Dermis microvascular lymphatic vessel endothelial cell (primary cell): ENCODE measurements around the gene AADAC. TPM values are rescaled to one million over a fixed set of nuclear protein-coding genes. Genes with fewer than 3 reads are reported as not detected.
"Not testable (repeated sequence)": the region's sequence is repeated elsewhere in the genome, so short reads cannot be mapped to it uniquely, and the experiment has no call there.

ENCODE experiments used
- DNase-seq, 2 donors: peaks; one replicate each; pipeline versions ENCODE4 v3.0.0 to v3.0.0-alpha.2; 2010; ENCODE audit warnings: low read depth in 2 of 2
- total RNA-seq: library from RNA; depleted of rRNA; stranded (reverse); fragments of >200 nt; gene quantifications from 2 replicates; pipeline ENCODE4 v1.2.1, GENCODE V29; 2014

The AADAC gene
- under 0.01 and 0.13 TPM in 2 replicates for total RNA-seq

- no peak for DNase-seq
Measured at GRCh38 chr3:151813799-151814198, at the start of gene AADAC. TSS of gene AADAC (plus strand) at chr3:151814116. CDS start at chr3:151814163, 47 bp downstream.

GRCh38 chr3:151764699-151765098, 49.2 kb upstream of the AADAC start:
- DNase-seq = not testable (repeated sequence)

GRCh38 chr3:151765685-151766084, 48.2 kb upstream of the AADAC start:
- DNase-seq = peak; percentile 21 to 70

- peak; percentile 61 to 94 for DNase-seq
Measured at GRCh38 chr3:151766454-151766853, 47.5 kb upstream of the AADAC start.

- peak in 1 of 2 donors; percentile 12 for DNase-seq
Measured at GRCh38 chr3:151768393-151768930, 45.5 kb upstream of the AADAC start.

GRCh38 chr3:151769175-151769574, 44.7 kb upstream of the AADAC start:
- DNase-seq = peak in 1 of 2 donors; percentile 68

GRCh38 chr3:151770956-151771355, 43.0 kb upstream of the AADAC start:
- DNase-seq = peak in 1 of 2 donors; percentile 82

- DNase-seq = no peak
Measured at GRCh38 chr3:151772825-151773480, 41.0 kb upstream of the AADAC start.

- no peak for DNase-seq
Measured at GRCh38 chr3:151774235-151774634, 39.7 kb upstream of the AADAC start.

- no peak for DNase-seq
Measured at GRCh38 chr3:151774910-151775309, 39.0 kb upstream of the AADAC start.

GRCh38 chr3:151775314-151776258, 38.3 kb upstream of the AADAC start:
- DNase-seq = peak in 1 of 2 donors; percentile 26

- DNase-seq = no peak
Measured at GRCh38 chr3:151776259-151776740, 37.6 kb upstream of the AADAC start.

GRCh38 chr3:151777880-151778279, 36.0 kb upstream of the AADAC start:
- DNase-seq = no peak

GRCh38 chr3:151787626-151788025, 26.3 kb upstream of the AADAC start:
- DNase-seq = peak in 1 of 2 donors; percentile 54

GRCh38 chr3:151788401-151788800, 25.5 kb upstream of the AADAC start:
- no peak for DNase-seq

- DNase-seq = no peak
Measured at GRCh38 chr3:151789853-151790463, 24.0 kb upstream of the AADAC start.

- not testable (repeated sequence) for DNase-seq
Measured at GRCh38 chr3:151790763-151791162, 23.2 kb upstream of the AADAC start.

GRCh38 chr3:151792411-151792810, 21.5 kb upstream of the AADAC start:
- no peak for DNase-seq

GRCh38 chr3:151793636-151794035, 20.3 kb upstream of the AADAC start:
- no peak for DNase-seq

GRCh38 chr3:151794080-151794479, 19.8 kb upstream of the AADAC start:
- no peak for DNase-seq

GRCh38 chr3:151795276-151795675, 18.6 kb upstream of the AADAC start:
- no peak for DNase-seq
